ENCODE data around the gene PHF1. TPM values are rescaled to one million over a fixed set of nuclear protein-coding genes. Genes with fewer than 3 reads are reported as not detected.
"Not testable (repeated sequence)": the region's sequence is repeated elsewhere in the genome, so short reads cannot be mapped to it uniquely, and the experiment has no call there.

Gene PHF1
- total and polyA plus RNA-seq, 4 experiments from 2014 or later = 61.2 to 220 (median 151) TPM

- not testable (repeated sequence) for DNase-seq
Observed at GRCh38 chr6:33371901-33372300, 38.9 kb upstream of the PHF1 start.

GRCh38 chr6:33372526-33373123 lies 38.2 kb upstream of the PHF1 start:
- no peaks in the 10 kb centered on the region for H3K9me3 Mint-ChIP-seq
- no peaks in the 10 kb centered on the region for H3K27me3 Mint-ChIP-seq
- Histone ChIP-seq H3K27ac (ENCODE audit: low read depth, low read length) (no peak overlapping the region), H3K9me3 (ENCODE audit: control insufficient read depth in 1 of 2, low read length in 2 of 2) (no peaks in the 10 kb centered on the region), H3K4me3 (ENCODE audit: low read length in 2 of 2) (no peak overlapping the region), H3K27me3 (ENCODE audit: insufficient read depth, low read length) (no peaks in the 10 kb centered on the region), H3K36me3 (ENCODE audit: insufficient read depth, low read length) (no peaks in the 10 kb centered on the region), H3K4me1 (ENCODE audit: insufficient read depth, low read length) (peaks cover 18% of the 10 kb centered on the region)
- ChIA-PET POLR2A (ENCODE audit: partially characterized antibody) (interaction anchor here (0.6 kb wide), 2 partner anchors 38 to 560 kb away, joined by 3 read pairs; no protein-coding TSS in a partner anchor), CTCF (ENCODE audit: partially characterized antibody) (no interaction called here)
- peak overlapping the region in 3 of 7 donors; percentile 14 to 53 (median 36) for H3K27ac Mint-ChIP-seq
- no peak for DNase-seq
- H3K4me1 Mint-ChIP-seq = peaks cover 7 to 11% (median 11%) of the 10 kb centered on the region in 4 donors
- intact Hi-C loops (cut with micrococcal nuclease) = no loop called here
- no peaks in the 10 kb centered on the region for H3K36me3 Mint-ChIP-seq
- H3K4me3 Mint-ChIP-seq = no peak overlapping the region

More at GRCh38 chr6:33371901-33372300, 38.9 kb upstream of the PHF1 start:
- H3K4me3 ChIP-seq (ENCODE audit: low read length in 2 of 2); H3K27ac Mint-ChIP-seq; H3K27ac ChIP-seq (ENCODE audit: low read depth, low read length); H3K36me3 Mint-ChIP-seq; POLR2A ChIA-PET (ENCODE audit: partially characterized antibody); H3K27me3 Mint-ChIP-seq; H3K4me3 Mint-ChIP-seq; intact Hi-C loops (cut with micrococcal nuclease); H3K36me3 ChIP-seq (ENCODE audit: insufficient read depth, low read length); CTCF ChIA-PET (ENCODE audit: partially characterized antibody); H3K9me3 Mint-ChIP-seq; H3K9me3 ChIP-seq (ENCODE audit: control insufficient read depth in 1 of 2, low read length in 2 of 2); H3K27me3 ChIP-seq (ENCODE audit: insufficient read depth, low read length): not testable (repeated sequence)
- peaks cover 18% of the 10 kb centered on the region for H3K4me1 ChIP-seq (ENCODE audit: insufficient read depth, low read length)
- H3K4me1 Mint-ChIP-seq = peaks cover 7 to 11% (median 11%) of the 10 kb centered on the region in 4 donors

GRCh38 chr6:33373960-33374910 lies 36.6 kb upstream of the PHF1 start:
- ChIA-PET POLR2A (ENCODE audit: partially characterized antibody) (interaction anchor here (0.6 to 1.1 kb wide), 4 partner anchors 79 to 479 kb away, joined by 3 read pairs; no protein-coding TSS in a partner anchor), CTCF (ENCODE audit: partially characterized antibody) (no interaction called here)
- Histone ChIP-seq H3K9me3 (ENCODE audit: control insufficient read depth in 1 of 2, low read length in 2 of 2) (no peaks in the 10 kb centered on the region), H3K27ac (ENCODE audit: low read depth, low read length) (no peak overlapping the region), H3K4me1 (ENCODE audit: insufficient read depth, low read length) (peaks cover 18% of the 10 kb centered on the region), H3K4me3 (ENCODE audit: low read length in 2 of 2) (no peak overlapping the region), H3K36me3 (ENCODE audit: insufficient read depth, low read length) (no peaks in the 10 kb centered on the region), H3K27me3 (ENCODE audit: insufficient read depth, low read length) (no peaks in the 10 kb centered on the region)
- intact Hi-C loops (cut with micrococcal nuclease) = no loop called here
- H3K9me3 Mint-ChIP-seq = no peaks in the 10 kb centered on the region
- H3K4me1 Mint-ChIP-seq = peaks cover 7 to 11% (median 11%) of the 10 kb centered on the region in 4 donors
- H3K36me3 Mint-ChIP-seq = no peaks in the 10 kb centered on the region
- H3K4me3 Mint-ChIP-seq = no peak overlapping the region
- peak overlapping the region in 5 of 7 donors; percentile 5 to 74 (median 64) for H3K27ac Mint-ChIP-seq
- peak in 1 of 5 donors; percentile 3 for DNase-seq
- H3K27me3 Mint-ChIP-seq = no peaks in the 10 kb centered on the region

GRCh38 chr6:33375143-33375671 lies 35.6 kb upstream of the PHF1 start:
- Mint-ChIP-seq H3K27ac (peak overlapping the region in 4 of 7 donors; percentile 3 to 54 (median 26)), H3K27me3 (no peaks in the 10 kb centered on the region), H3K4me3 (no peak overlapping the region), H3K9me3 (no peaks in the 10 kb centered on the region), H3K4me1 (peaks cover 7 to 11% (median 11%) of the 10 kb centered on the region in 4 donors), H3K36me3 (no peaks in the 10 kb centered on the region)
- H3K27me3 ChIP-seq (ENCODE audit: insufficient read depth, low read length) = no peaks in the 10 kb centered on the region
- CTCF ChIA-PET (ENCODE audit: partially characterized antibody) = no interaction called here
- no peak overlapping the region for H3K4me3 ChIP-seq (ENCODE audit: low read length in 2 of 2)
- no peaks in the 10 kb centered on the region for H3K36me3 ChIP-seq (ENCODE audit: insufficient read depth, low read length)
- no peak overlapping the region for H3K27ac ChIP-seq (ENCODE audit: low read depth, low read length)
- DNase-seq = no peak
- peaks cover 18% of the 10 kb centered on the region for H3K4me1 ChIP-seq (ENCODE audit: insufficient read depth, low read length)
- POLR2A ChIA-PET (ENCODE audit: partially characterized antibody) = no interaction called here
- no peaks in the 10 kb centered on the region for H3K9me3 ChIP-seq (ENCODE audit: control insufficient read depth in 1 of 2, low read length in 2 of 2)
- intact Hi-C loops (cut with micrococcal nuclease) = no loop called here

- Histone ChIP-seq H3K36me3 (ENCODE audit: insufficient read depth, low read length) (no peaks in the 10 kb centered on the region), H3K9me3 (ENCODE audit: control insufficient read depth in 1 of 2, low read length in 2 of 2) (no peaks in the 10 kb centered on the region), H3K27me3 (ENCODE audit: insufficient read depth, low read length) (no peaks in the 10 kb centered on the region), H3K4me3 (ENCODE audit: low read length in 2 of 2) (no peak overlapping the region), H3K27ac (ENCODE audit: low read depth, low read length) (no peak overlapping the region), H3K4me1 (ENCODE audit: insufficient read depth, low read length) (peaks cover 18% of the 10 kb centered on the region)
- H3K36me3 Mint-ChIP-seq = no peaks in the 10 kb centered on the region
- POLR2A ChIA-PET (ENCODE audit: partially characterized antibody) = no interaction called here
- H3K9me3 Mint-ChIP-seq = no peaks in the 10 kb centered on the region
- no peaks in the 10 kb centered on the region for H3K27me3 Mint-ChIP-seq
- no peak overlapping the region for H3K4me3 Mint-ChIP-seq
- CTCF ChIA-PET (ENCODE audit: partially characterized antibody) = no interaction called here
- DNase-seq = no peak
- H3K27ac Mint-ChIP-seq = no peak overlapping the region
- intact Hi-C loops (cut with micrococcal nuclease) = no loop called here
- H3K4me1 Mint-ChIP-seq = peaks cover 7 to 11% (median 11%) of the 10 kb centered on the region in 4 donors
Observed at GRCh38 chr6:33377171-33377570, 33.6 kb upstream of the PHF1 start.

- DNase-seq; H3K27ac Mint-ChIP-seq; H3K9me3 ChIP-seq (ENCODE audit: control insufficient read depth in 1 of 2, low read length in 2 of 2); intact Hi-C loops (cut with micrococcal nuclease); POLR2A ChIA-PET (ENCODE audit: partially characterized antibody); H3K9me3 Mint-ChIP-seq; H3K36me3 ChIP-seq (ENCODE audit: insufficient read depth, low read length); H3K27ac ChIP-seq (ENCODE audit: low read depth, low read length); H3K27me3 Mint-ChIP-seq; H3K4me3 ChIP-seq (ENCODE audit: low read length in 2 of 2); H3K27me3 ChIP-seq (ENCODE audit: insufficient read depth, low read length); H3K36me3 Mint-ChIP-seq; H3K4me3 Mint-ChIP-seq; H3K4me1 Mint-ChIP-seq: not testable (repeated sequence)
- H3K4me1 ChIP-seq (ENCODE audit: insufficient read depth, low read length) = peaks cover 13% of the 10 kb centered on the region
- CTCF ChIA-PET (ENCODE audit: partially characterized antibody) = interaction anchor here (1.5 kb wide), 1 partner anchor 11 kb away, joined by 6 read pairs; no protein-coding TSS in a partner anchor
Observed at GRCh38 chr6:33379184-33379583, 31.6 kb upstream of the PHF1 start.
